ENCODE data around the gene SOBP. TPM values are rescaled to one million over a fixed set of nuclear protein-coding genes. Genes with fewer than 3 reads are reported as not detected.

Gene SOBP
- total and polyA plus RNA-seq, 2 donors (not counting 3 experiments of a cell fraction or from before 2014, with no cell fraction given), result 0.35 to 6.6 TPM

GRCh38 chr6:107589199-107589598 lies 99.3 kb downstream of the SOBP start:
- no peak overlapping the region for H3K4me2 ChIP-seq (ENCODE audit: insufficient read depth, low read length)
- H3K36me3 ChIP-seq (ENCODE audit: control insufficient read depth in 2 of 2, extremely low read depth in 1 of 2, insufficient read depth in 2 of 2, low read length in 2 of 2), result no peaks in the 10 kb centered on the region
- no peak overlapping the region for H3K27ac ChIP-seq (ENCODE audit: insufficient read depth, low read depth, low read length)
- no peaks in the 10 kb centered on the region for H3K4me1 ChIP-seq (ENCODE audit: control insufficient read depth, extremely low read depth, insufficient read depth, low read length)
- ChIA-PET POLR2A (no interaction called here), CTCF (interaction anchor here (1.9 kb wide), 1 partner anchor 10 kb away, joined by 4 read pairs; no protein-coding TSS in a partner anchor)
- no peaks in the 10 kb centered on the region for H3K9me3 ChIP-seq (replicated peaks; ENCODE audit: control insufficient read depth, insufficient read depth, low read length)
- H3K9me1 ChIP-seq (replicated peaks; ENCODE audit: control insufficient read depth, extremely low read depth, insufficient read depth, low read length), result no peaks in the 10 kb centered on the region
- TF ChIP-seq MYC (IDR thresholded peaks at IDR 0.05; ENCODE audit: low read depth, low read length) (no peak), MAX (IDR thresholded peaks at IDR 0.05; ENCODE audit: insufficient read depth, insufficient read length) (no peak), GATA2 (IDR thresholded peaks at IDR 0.05; ENCODE audit: insufficient read depth, insufficient read length, low read depth, low read length) (no peak), CTCF (IDR thresholded peaks at IDR 0.05; ENCODE audit: extremely low read depth in 1 of 2, insufficient read depth in 1 of 2, low read depth in 1 of 2, low read length in 2 of 2) (no peak), POLR2AphosphoS5 (IDR thresholded peaks at IDR 0.05; ENCODE audit: insufficient read depth, low read depth, low read length) (no peak), POLR2A (IDR thresholded peaks at IDR 0.05; ENCODE audit: low read depth, low read length) (no peak), JUN (IDR thresholded peaks at IDR 0.05; ENCODE audit: borderline replicate concordance, insufficient read depth, insufficient read length, low read depth) (no peak), FOS (IDR thresholded peaks at IDR 0.05; ENCODE audit: borderline replicate concordance, insufficient read depth, low read length) (no peak), EZH2 (IDR thresholded peaks at IDR 0.05; ENCODE audit: borderline replicate concordance, low read depth, low read length, severe bottlenecking) (no peak)
- no peak overlapping the region for H3K9ac ChIP-seq (replicated peaks; ENCODE audit: extremely low read depth, insufficient read depth, low read length)
- no peak overlapping the region for H2AFZ ChIP-seq (ENCODE audit: low read depth, low read length)
- intact Hi-C loops (cut with micrococcal nuclease), result no loop called here
- FAIRE-seq (no peak), DNase-seq (ENCODE audit: low read depth, low spot score) (no peak)
- H3K27me3 ChIP-seq (ENCODE audit: control insufficient read depth in 2 of 2, insufficient read depth in 2 of 2, low read length in 2 of 2), result no peaks in the 10 kb centered on the region
- no peaks in the 10 kb centered on the region for H4K20me1 ChIP-seq (replicated peaks; ENCODE audit: control insufficient read depth, extremely low read depth, insufficient read depth, low read length)
- BruUV-seq (replicated peaks), result no TSS peak
- H3K4me3 ChIP-seq (replicated peaks in 1 of 3; ENCODE audit: insufficient read depth in 1 of 3, low read depth in 1 of 3, low read length in 3 of 3), result no peak overlapping the region
- no peaks in the 10 kb centered on the region for H3K79me2 ChIP-seq (ENCODE audit: control insufficient read depth, insufficient read depth, low read length)
- dilution Hi-C loops (cut with MboI; ENCODE audit: extremely low pct_ligation_motif_present, low sequenced_read_pairs), result no loop called here
